ENCODE results near the gene ARHGAP44.

Gene ARHGAP44

DNA sequence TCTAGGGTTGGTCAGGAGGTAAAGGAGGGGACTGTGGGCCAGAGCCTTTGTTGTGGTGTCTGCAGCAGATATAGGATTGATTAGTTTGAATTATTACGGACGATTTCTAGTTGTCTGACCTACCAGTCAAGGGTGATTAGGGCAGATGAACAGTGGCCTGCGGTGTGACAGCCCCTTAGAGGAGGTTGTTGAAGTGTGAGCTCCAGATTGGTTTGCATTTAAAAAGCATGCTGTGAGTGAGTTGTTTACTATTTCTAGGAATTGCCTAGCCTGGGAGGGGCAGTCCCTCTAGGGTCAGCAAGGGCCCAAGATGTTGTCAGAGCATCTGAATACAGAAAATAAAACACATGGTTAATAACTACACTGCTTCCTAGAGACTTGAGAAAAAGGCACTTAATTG lies 108.8 kb downstream of the ARHGAP44 start:
- no peak for DNase-seq (ENCODE audit: low read depth in 2 of 2)

DNA sequence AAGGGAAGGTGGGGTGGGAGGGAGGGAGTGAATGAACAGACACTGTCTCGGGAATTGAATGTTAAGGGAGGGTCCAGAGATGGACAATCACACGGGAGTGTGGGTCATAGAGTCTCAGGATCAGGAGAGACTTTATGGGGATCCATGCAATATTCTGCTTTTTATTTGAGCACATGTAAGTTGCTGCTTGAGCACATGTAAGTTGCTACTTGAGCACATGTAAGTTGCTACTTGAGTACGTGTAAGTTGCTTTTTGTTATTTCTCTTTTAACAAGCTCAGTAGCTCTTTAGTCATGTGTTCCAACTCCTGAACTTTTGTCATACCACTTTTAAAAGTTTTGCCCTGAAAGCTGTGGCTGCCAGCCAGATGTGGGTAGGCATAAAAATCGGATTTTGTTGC lies 110.3 kb downstream of the ARHGAP44 start:
- DNase-seq (ENCODE audit: low read depth in 2 of 2) = no peak

DNA sequence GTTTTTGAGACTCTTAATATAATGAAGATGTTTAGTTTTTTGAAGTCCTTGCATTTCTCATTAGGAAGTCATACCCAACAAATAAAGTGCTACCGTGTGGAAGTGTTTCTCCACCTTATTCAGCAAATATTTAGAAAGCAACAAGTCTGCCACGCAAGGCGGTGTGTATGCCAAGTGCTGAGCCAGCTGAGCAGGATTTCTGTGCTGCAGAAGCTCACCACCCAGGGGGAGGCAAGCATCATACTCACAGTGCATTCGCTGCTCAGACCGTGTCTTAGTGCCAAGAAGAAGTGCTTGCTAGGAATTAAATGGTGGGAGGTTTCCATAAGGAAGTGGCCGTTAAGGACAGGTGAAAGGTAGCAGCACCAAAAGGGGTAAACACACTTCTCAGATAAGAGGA lies 111.2 kb downstream of the ARHGAP44 start:
- no peak for DNase-seq (ENCODE audit: low read depth in 2 of 2)

DNA sequence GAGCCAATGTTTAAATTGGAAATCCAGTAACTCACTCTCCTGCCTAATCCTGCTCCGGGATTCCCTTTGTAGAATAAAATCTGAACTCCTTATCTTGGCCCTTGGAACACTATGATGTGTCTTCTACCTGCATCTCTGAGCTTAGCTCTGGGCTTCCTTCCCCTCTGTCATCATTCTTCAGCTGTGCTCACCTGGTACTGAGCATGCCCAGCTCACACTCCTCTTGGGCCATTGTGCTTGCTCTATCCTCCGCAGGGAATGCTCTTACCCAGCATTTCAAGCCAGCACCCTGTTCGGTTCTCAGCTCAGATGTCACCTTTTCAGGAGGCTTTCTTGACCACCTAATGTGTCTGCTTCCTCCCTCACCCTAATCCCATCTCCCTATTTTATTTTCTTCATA lies 112.7 kb downstream of the ARHGAP44 start:
- no peak for DNase-seq (ENCODE audit: low read depth in 2 of 2)

DNA sequence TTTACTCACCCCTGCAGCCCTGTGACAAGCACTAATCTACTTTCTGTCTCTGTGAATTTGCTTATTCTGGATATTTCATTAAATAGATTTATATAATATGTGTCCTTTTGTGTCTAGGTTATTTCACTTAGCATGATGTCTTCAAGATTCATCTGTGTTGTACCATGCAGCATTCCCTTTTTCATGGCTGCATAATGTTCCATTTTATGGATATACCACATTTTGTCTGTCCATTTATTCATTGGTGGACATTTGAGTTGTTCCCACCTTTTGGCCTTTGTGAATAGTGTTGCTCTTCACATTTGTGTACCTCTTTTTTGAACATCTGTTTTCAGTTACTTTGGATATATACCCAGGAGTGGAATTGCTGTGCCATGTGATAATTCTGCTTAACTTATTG lies 118.2 kb downstream of the ARHGAP44 start:
- no peak for DNase-seq (ENCODE audit: low read depth in 2 of 2)

DNA sequence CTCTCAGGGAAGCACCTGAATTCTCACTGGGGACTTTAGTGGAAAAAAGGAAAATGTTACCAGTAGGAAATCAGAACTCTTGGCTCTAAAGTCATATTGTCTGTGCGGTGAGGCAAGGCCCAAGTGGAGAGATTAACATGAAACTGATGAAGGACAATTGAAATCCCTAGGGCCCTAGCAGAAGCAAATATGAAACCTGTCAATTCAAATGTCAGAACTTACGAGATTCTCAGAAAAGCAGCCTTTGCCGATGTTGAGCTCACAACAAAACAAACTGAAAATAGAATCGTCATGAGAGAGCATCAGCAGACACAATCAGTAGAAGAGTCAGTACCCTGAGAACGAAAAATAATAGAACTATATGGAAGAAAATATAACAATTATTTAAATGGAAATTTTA lies 119.7 kb downstream of the ARHGAP44 start:
- no peak for DNase-seq (ENCODE audit: low read depth in 2 of 2)

DNA sequence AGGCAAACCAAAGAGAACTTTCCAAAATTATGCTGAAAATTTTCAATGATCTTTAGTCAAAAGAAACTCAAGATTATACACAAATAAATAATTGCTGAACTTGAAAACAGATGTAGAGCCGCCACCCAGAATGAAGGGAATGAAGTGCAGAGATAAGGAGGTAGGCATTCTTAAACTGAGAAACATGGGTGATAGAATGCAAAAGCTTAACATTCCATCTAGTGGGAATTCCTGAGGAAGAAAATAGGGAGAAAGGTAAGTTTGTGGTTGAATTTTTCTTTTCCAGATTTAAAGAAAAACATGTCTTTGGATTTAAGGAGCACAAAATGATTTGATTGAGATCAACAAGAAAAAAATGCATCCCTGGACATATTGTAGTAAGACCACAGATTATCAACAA lies 120.2 kb downstream of the ARHGAP44 start:
- DNase-seq (ENCODE audit: low read depth in 2 of 2) = no peak

DNA sequence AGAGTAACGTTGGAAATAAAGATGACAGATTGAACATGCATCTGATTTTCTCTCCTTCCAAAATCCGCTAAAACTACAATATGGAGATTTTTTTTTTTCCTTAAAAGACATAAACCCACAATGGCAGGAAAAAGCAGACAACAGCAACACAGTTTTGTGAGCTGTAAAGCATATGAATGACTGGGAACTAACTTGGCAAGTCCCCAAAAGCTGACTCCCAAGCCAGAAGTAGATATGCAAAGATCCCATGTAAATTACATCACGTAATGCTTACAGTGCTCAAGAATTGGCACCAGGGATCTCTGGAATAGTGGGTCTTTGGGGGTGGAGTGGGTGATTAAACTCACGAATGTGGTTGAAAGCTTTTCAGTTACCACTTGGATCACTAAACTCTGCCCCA lies 121.9 kb downstream of the ARHGAP44 start:
- no peak for DNase-seq (ENCODE audit: low read depth in 2 of 2)

DNA sequence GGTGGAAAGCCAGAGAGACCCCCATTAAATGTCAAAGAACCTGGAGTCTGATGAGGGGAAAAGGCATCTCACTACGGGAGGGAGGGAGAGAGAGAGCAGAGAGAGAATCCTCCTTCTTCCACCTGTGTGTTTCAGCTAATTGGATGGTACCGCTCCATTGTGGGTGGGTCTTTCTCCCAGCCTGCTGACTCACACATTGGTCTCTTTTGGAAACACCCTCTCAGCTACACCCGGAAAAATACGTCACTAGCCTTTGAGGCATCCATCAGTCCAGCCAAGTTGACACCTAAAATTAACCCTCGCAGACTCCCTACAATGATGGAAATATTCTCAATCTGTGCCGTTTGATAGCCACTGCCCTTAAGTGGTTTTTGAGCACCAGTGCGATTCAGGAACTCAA lies 128.1 kb downstream of the ARHGAP44 start:
- DNase-seq (ENCODE audit: low read depth in 2 of 2) = no peak

DNA sequence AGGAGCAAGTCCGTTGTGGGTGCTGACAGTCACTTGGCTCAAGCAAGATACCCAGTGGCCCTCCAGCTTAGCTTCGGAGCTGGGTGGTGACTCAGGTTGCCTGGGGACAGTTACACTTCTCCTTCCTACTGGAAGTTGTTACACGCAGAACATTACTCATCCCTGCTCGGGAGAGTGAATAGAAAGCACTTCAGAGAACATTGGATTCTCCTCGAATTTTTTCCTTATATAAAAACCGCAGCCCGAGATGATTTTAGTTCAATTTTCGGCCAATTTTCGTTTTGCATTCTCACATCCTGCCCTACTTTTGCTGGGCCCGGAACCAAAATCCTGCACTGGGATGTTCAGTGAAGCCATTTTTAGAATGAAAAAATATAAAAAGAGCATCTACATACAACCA lies 128.8 kb downstream of the ARHGAP44 start:
- no peak for DNase-seq (ENCODE audit: low read depth in 2 of 2)

DNA sequence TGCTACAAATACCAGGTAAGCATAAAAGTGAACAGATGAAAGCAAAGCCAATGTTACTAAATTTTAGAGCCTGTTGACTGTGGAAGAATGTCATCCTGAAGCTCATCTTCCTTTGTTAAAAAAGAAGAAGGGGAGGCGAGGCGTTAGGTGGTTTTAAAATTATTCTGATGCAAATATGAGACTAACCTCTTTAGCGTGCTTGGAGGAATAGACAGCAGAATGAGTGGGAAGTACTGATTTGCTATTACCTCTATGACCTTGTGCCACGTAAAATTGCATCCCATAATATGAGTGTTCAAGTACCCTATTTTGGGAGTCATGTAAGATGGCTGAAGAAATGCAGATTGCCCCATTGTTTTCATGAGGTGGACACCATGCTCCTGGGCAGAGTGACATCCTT lies 132.8 kb downstream of the ARHGAP44 start:
- DNase-seq (ENCODE audit: low read depth in 2 of 2) = no peak

DNA sequence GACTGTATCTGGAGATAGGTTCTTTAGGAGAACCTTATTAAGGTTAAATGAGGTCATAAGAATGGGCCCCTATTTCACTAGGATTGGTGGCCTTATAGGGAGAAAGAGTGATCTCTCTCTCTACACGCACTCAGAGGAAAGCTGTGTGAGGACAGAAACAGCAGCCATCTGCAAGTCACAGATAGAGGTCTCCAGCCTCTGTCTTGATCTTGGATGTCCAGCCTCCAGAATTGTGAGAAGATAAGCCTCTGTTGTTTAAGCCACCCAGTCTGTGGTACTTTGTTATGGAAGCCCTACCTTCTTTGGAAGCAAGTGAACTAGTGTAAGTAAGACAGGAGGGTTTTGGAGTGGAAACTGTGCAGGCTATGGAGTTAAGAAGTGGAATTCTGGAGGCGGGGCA lies 135.3 kb downstream of the ARHGAP44 start:
- DNase-seq (ENCODE audit: low read depth in 2 of 2) = no peak

DNA sequence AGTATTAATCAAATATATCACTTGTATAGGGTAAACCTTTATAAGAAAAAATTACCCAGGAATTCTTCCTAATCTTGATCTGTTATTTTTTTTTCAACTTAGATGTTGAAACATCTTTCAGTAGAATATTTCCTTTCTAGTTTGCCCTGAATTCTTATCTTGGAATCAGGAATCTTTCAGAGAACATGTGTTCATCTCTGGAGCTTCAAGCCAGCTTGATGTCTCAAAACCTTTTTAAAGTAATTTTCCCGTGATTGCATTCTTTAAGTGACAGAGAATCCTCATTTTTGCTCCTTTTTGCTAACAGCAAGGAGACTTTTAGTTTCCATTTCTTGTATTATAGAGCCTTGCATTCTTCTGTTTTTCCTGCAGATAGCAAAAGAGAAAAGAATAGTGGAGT lies 137.7 kb downstream of the ARHGAP44 start:
- DNase-seq (ENCODE audit: low read depth in 2 of 2) = no peak

DNA sequence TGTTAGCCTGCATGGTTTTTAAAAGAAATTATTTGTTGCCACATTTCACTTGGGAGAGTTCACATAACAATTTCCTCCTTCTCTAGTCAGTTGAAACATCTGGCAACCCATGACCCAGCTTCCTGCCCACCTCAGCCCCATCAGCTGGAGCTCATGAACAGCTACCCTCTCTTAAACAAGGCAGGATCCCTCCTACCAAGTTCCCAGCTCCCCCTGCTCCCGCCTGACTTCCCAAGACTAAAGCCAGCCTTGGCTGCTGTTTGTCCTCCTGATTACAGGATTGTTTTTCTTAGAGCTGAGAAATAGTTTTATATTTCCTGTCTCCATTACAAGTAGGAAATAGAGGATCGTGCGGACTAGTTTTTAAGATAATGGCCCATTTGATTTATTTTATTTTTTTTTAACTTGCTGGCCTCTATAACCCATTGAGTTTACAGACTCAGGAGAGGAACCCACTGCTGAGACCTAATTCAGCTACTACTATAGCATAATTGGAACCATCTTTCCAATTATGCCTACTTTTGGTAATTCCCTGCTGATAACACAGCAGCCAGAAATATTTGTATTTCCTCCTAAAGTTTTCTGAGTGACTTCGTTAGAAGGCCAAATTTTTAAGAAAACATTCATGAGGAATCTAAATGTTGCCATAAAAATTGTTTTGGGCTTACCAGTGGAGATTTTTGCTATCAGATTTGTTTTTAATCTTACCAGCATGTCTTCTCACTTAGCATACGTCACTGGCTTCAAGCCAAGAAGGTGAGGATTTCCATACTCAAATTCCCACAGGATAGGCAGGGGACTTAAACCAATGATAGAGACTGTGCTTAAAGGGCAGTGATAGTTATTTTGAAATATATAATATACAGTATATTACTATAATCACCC lies 138.5 kb downstream of the ARHGAP44 start:
- no peak for DNase-seq (ENCODE audit: low read depth in 2 of 2)

DNA sequence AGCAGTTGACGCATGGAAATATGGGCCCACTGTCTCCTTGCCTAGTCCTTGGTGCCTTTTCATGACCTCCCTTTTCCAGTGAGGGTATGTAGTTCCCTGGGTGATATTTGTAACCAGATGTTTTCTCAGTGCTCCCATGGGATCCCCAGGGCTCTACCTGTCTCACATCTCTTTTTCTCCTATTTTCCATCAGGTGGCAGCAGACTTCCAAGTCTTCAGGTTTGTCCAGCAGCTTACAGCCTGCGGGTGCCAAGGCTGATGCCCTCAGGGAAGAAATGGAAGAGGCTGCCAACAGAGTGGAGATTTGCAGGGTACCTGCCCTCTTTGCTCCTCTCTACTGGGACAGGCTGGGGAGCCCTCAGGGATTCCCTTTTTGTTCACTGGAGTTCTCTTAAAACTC lies 139.4 kb downstream of the ARHGAP44 start:
- no peak for DNase-seq (ENCODE audit: low read depth in 2 of 2)

DNA sequence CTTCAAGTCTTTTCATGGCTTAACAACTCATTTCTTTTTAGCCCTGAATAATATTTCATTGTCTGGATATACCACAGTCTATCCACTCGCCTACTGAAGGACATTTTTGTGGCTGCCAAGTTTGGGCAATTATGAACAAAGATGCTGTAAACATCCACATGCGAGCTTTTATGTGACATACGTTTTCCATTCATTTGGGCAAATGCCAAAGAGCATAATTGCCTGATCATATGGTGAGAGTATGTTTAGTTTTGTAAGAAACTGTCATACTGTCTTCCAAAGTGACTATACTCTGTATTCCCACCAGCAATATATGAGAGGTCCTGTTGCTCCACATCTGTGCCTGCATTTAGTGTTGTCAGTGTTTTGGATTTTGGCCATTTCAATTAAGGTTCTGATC lies 147.2 kb downstream of the ARHGAP44 start:
- DNase-seq (ENCODE audit: low read depth in 2 of 2) = no peak

DNA sequence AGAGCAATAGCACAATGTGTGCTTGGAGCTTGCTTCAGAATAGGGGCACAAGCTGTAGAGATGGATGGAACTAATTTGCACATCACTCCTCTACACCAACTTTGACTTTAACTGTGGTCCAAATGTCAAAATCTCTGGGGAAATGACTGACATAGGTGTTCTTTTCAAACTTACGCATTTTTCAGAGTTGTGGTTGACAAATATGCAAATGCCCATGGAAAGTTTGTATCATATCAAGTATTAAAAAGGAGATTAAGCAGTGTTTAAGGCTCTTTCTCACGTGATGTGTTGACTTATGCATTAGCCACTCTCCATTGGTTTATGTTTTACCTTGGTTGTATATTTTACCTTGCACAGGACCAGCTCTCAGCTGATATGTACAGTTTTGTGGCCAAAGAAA lies 151.4 kb downstream of the ARHGAP44 start:
- DNase-seq (ENCODE audit: low read depth in 2 of 2) = no peak

DNA sequence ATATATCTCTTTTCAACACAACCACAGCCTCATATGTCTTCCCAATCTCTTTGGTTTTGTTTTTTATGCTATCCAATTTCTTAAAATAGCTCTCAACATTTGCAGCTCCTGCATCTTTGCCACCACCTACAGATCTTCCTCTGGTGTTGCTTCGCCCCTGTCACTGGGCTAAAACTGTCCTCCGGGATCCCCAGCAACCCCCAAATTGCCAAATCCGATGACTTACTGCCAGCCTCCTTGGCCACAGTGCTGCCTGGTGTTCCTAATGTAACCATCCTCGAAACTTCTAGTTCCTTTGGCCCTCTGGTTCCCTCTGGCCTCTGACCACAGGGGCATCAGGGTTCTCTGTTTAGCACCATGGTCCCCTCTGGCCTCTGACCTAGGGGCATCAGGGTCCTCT lies 157.7 kb downstream of the ARHGAP44 start:
- DNase-seq (ENCODE audit: low read depth in 2 of 2) = no peak

DNA sequence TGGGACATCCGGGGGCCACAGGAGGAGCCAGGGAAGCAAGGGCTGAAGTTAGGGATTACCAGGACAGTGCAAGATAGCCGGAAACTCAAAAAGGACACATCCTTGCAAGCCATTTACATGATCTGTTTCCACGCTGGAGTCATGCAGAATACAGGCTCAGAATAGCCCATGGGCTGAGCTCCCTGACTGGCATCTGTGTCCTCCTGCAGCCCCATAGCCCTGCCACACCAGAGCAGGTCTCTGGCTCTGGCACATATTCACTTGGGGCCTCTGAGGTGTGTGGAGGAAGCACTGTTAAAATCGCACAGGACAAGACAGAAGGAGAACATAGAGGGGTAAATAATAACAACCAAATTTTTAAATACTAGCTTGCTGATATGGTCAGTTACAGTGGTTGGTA lies 162.7 kb downstream of the ARHGAP44 start:
- DNase-seq (ENCODE audit: low read depth in 2 of 2) = no peak

DNA sequence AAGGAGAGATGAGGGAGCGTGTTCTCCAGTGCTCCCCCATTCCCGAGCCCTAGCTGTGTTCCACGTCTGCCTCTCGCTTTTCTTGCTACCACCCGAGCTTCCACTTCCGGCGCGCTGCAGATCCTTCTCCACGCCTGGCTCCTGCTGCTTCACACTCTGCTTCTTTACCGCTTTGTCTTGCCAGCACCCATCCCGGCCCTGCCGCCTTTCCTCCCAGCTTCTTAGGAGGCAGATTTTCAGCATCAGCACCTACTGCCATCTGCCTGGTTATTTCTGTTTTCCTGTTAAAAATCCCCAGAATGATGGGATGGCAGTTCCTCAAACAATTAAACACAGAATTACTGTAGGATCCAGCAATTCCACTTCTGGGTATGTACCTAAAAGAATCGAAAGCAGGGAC lies 163.9 kb downstream of the ARHGAP44 start:
- DNase-seq (ENCODE audit: low read depth in 2 of 2) = no peak

DNA sequence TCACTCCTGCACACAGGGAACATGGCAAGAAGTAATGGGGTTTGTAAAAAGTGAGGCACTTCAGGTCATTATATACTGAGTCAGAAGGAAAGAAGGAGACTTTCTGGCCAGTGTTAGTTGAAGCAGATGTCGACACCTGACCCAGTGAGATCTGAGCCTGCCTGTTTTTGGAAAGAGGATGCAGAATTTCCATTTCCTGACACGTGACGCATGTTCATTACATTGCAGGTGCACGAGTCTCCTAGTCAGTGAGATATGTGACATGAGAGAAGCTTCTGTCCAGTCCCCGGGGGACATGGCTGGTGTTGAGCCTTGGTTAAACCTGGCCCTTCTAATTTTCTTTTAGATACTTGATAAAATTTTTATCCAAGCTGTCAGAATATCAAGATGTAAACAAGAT lies 166.2 kb downstream of the ARHGAP44 start:
- DNase-seq (ENCODE audit: low read depth in 2 of 2) = no peak

DNA sequence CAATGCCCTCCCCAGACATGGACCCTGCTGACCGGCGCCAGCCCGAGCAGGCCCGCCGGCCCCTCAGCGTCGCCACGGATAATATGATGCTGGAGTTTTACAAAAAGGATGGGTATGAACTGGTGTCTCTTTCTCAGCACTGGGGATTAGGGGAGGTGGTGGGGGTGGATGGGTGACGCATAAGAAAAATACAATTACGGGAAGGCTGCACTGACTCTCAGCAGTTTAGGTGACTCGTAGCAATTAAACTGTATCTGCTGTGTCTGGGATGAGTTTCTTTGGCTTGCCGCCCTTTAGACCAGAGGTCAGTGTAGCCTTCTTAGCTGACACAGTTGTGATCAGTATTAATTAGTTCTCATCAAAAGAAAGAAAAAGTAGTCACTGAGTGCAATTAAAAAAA lies 169.5 kb downstream of the ARHGAP44 start:
- DNase-seq (ENCODE audit: low read depth in 2 of 2) = no peak

DNA sequence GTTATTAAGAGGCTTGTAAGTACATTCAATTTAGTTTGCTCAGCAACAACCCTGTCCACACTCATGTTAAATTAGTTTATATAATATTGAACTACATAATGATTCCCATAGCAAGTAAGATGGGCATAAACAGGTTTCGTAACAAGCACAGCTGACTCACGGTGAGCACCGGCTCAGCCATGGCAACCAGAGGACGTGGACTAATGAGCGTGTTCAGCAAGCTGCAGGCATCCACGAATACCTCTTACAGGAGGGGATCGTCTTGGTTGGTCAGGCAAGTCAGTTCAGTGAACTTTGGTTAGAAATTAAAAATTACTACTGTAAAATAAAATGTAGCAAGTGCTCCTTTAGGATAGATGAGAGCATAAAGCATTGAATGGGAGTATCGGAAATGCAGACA lies 170.1 kb downstream of the ARHGAP44 start:
- no peak for DNase-seq (ENCODE audit: low read depth in 2 of 2)

DNA sequence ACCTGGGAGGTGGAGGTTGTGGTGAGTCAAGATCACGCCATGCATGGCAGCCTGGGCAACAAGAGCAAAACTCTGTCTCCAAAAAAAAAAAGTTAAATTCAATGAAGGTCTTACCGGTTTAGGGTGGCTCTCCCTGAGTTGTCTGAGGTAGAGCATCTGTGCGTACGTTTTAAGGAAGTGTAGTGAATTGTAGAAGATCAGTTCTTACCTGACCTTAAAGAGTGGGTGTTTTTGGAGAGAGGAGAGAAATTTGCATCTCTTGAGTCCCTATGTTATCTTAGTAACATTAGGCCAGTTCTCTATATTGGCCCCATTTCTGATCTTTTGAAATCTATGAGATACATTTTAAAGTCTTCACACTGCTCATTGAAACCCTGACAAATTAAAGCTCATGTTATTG lies 172.4 kb downstream of the ARHGAP44 start:
- no peak for DNase-seq (ENCODE audit: low read depth in 2 of 2)
